ENCODE data around the gene MRPL20.
"Not testable (repeated sequence)": the region's sequence is repeated elsewhere in the genome, so short reads cannot be mapped to it uniquely, and the experiment has no call there.

The MRPL20 gene

DNA sequence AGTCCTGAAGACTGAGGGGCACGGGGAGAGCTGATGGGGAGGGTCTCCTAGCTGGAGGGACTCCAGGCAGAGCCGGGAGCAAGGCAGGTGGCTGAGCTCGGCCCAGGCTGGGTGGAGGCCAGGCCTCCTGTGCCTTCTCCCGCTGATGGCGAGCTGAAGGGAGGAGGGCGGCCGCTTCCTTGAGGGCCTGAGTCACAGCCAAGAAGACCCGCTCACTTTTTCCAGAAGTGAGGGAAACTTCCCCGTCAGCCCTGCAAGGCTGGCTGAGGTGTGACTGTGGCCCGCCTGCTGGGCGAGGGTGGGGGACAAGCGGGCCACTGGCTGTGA lies 26.7 kb upstream of the MRPL20 start:
- peak; percentile 78 for DNase-seq (ENCODE audit: insufficient read length, low spot score)
- TF ChIP-seq POLR2A (IDR thresholded peaks at IDR 0.05; ENCODE audit: low read depth, low read length) = no peak
- FAIRE-seq = no peak

DNA sequence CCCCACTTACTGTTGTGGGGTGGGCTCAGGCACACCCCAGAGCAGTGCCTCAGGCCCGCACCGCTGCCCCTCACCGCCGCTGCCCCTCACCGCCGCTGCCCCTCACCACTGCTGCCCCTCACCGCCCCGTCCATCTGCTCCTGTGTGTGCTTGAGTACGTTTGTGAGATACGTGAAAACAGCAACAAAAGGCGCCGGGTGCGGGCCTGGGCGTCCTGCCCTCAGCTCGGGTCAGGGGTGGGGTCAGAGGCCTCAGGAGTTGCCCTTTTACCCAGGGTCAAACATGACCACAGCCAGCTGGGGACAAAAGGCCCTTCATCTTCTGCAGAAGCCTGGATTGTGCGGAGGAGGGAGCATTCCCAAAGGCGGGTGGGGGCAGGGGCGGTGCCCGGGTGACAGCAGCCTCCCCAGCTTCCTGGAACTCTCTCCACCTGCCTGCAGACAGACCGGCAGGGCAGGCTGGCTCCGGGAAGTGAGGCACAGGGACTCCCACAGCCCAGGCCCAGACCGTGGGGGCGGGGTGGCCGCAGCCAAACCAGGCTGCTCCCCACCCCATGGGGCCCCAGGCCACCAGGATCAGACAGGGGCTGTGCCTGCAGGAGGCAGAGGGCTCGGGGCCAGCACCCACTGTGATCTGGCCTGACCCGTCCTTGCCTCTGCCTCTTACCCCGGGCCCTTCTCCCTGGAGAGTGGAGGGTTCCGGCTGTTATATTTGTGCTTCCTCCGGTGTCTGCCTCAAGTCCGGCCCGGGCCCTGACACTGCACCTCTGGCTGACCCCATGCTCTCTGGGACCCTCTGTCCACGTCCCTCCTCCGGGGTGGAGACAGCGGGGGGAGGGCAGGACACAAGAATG lies 26.1 kb upstream of the MRPL20 start:
- DNase-seq (ENCODE audit: insufficient read length, low spot score) (peak; percentile 81), FAIRE-seq (no peak)
- TF ChIP-seq POLR2A (IDR thresholded peaks at IDR 0.05; ENCODE audit: low read depth, low read length) = no peak

DNA sequence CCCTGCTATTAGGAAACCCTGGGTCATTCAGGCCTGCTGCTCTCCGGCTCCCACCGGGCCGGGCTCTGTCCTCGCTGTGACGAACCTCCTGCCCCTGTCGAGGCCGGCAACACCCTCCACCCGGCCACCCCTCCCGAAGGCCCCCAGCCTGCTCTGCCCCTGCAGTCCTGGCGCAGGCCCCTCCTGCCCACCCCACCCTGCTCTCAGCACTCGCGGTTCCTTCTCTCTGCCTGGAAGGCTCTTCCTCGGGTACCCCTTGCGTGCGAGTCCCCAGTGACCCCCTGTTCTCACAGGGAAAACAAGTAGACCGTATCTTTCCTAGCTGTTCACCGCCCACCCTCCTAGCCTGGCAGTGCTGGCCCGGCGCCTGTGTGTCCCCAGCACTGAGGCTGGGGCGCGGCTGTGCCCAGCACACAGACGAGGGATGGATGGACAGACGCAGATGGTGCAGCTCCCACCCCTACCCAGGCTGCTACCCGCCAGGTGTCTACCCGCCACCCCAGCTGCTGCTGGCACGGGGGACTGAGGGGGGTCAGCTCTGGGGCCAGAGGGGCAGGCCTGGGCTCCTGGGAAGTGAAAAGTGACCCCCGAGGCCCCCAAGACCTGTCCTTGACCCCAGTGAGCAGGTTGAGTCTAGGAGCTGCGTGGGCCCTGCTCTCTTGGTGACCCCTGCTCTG lies 25.3 kb upstream of the MRPL20 start:
- no peak for TF ChIP-seq POLR2A (IDR thresholded peaks at IDR 0.05; ENCODE audit: low read depth, low read length)
- no peak for DNase-seq (ENCODE audit: insufficient read length, low spot score)
- FAIRE-seq = no peak

DNA sequence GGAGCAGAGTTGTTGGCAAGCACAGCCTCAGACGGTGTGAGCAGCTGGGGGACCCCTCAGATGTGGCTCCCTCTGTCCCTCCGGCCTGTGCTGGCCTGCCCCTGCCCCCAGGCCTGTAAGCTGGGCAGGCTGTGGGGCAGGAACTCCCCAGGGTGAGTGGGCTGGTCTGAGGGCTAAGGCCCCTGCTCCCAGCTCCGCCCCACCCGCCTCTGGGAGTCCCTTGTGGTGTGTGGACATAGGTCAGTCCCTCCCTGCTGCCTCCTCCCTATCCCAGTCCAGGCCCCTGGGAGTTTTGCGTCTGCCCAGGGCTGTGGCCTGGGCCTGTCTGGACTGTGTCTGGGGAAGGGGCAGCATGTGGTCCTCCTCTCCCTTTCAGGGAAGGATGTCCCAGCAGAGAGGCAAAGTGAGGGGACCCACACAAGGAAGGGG lies 24.8 kb upstream of the MRPL20 start:
- DNase-seq (ENCODE audit: insufficient read length, low spot score) (no peak), FAIRE-seq (peak; percentile 75)
- TF ChIP-seq POLR2A (IDR thresholded peaks at IDR 0.05; ENCODE audit: low read depth, low read length) = no peak

DNA sequence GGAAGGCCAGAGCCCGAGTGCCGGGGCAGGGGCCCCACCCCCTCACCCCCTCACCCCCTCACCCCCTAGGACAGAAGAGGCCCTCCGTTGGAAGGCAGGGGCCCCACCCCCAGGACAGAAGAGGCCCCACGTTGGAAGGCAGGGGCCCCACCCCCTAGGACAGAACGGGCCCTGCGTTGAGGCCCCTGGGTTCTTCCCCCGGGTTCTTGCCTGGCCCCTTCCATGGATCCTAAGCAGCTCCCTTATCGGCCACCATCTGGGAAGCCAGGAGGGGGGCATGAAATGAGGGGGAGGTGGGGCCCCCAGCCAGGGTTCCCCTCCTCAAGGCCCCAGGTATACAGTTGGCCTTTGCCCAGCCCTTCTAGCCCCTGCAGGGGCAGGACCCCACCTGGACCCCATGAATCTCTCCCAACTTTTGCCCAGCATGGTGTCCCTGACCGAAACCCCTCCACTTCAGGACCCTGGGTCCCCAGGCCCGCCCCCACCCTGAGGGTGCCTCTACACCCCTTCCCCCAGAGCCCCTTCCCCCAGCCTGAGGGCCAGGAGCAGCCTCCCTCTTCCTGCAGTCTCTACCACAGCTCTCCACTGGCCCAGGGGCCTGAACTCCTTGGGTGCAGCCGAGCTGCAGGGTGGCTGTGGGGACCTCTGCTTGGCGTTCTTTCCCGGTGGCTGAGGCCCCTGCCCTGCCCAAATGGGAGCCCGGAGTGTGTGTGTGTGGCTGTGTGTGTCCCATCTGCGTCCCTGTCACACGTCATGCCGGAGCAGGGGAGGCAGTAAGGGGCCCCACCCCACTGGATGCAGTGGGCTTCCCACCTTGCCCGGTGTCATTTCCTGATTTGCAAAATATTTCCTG lies 24.1 kb upstream of the MRPL20 start:
- FAIRE-seq (no peak), DNase-seq (ENCODE audit: insufficient read length, low spot score) (no peak)

DNA sequence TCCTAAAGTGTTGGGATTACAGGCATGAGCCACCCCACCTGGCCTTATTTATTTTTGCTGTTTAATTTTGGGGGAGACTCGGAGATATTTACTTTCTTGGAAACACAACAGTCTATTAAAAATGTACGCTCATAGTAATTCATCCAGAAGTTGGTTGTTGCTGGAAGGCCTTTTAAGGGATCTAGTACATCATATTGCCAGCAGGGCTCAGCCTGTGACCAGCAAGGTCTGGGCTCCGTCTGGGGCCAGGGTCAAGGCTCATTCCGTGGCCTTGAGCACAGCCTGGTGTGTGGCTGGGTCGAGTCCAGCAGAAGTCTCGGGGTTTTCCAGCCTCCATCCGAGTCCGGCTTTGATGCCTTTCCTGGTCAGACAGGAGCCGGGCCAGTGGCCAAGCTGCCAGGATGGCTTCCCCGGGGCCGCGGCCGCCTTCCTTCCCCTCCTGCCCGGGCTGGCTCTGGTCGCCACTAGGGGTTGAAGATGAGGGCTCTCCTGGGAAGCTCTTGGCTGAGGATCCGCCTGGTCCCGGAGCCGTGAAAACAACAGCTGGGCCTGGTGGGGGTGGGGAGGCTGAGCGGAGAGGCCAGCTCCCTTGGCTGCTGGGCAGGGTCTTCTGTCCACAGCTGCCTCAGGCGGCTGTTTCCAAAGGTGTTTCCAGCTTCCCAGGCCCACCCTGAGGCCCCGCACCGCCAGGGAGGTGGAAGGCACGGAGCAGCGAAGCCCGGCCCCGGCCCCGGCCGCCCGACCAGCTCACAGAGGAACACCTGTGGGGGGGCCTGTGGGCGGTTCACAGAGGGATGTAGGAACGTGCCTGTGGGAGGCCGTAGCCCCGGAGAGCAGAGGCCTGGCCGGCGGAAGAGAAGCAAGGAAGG lies 23.3 kb upstream of the MRPL20 start:
- DNase-seq (ENCODE audit: insufficient read length, low spot score) (peak; percentile 70), FAIRE-seq (peak; percentile 41)
- no peak for TF ChIP-seq POLR2A (IDR thresholded peaks at IDR 0.05; ENCODE audit: low read depth, low read length)

More for the DNA sequence above, 24.1 kb upstream of the MRPL20 start:
- no peak for TF ChIP-seq POLR2A (IDR thresholded peaks at IDR 0.05; ENCODE audit: low read depth, low read length)

DNA sequence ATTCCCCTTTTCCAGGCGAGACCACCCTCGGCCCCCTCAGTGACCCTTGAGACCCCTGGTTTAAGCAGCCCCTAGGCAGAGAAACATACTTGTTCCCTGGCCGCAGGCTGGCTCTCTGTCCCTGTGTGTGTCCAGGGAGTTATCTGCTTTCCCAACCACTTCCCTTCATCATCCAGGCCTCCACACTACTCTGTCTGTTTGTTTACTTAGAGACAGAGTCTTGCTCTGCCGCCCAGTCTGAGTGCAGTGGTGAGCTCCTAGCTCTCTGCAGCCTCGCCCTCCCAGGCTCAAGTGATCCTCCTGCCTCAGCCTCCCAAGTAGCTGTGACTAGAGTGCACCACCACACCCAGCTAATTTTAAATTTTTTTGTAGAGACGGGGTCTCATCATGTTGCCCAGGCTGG lies 22.6 kb upstream of the MRPL20 start:
- TF ChIP-seq POLR2A (IDR thresholded peaks at IDR 0.05; ENCODE audit: low read depth, low read length) = no peak
- FAIRE-seq = no peak

DNA sequence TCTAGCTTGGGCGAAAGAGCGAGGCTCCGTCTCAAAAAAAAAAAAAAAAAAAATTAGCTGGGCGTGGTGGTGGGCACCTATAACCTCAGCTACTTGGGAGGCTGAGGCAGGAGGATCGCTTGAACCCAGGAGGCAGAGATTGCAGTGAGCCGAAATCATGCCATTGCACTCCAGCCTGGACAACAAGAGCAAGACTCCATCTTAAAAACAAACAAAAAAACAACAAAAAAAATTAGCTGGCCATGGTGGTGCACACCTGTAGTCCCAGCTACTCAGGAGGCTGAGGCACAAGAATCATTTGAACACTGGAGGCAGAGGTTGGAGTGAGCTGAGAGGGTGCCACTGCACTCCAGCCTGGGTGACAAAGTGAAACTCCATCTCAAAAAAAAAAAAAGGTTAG lies 21.9 kb upstream of the MRPL20 start:
- not testable (repeated sequence) for FAIRE-seq; DNase-seq (ENCODE audit: insufficient read length, low spot score)

More for the DNA sequence above, 22.6 kb upstream of the MRPL20 start:
- no peak for DNase-seq (ENCODE audit: insufficient read length, low spot score)

DNA sequence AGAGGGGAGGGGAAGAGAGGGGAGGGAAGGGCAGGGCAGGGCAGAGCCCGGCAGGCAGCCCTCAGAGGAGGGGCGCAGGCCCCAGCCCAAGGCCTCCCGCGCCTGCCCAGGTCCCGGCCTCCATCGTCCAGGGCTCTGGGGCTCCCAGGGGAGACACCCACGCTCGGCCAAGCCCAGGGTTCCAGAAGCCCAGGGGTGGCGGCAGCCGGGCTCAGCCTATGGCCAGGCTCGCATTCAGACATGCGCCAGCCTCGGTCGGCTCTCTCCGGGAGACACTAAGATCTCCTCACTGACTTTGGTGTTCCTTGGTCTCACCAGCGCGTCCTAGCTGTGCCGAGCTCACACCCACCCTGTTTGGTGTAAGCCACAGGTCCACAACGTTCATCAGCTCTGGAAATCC lies 21.1 kb upstream of the MRPL20 start:
- no peak for TF ChIP-seq POLR2A (IDR thresholded peaks at IDR 0.05; ENCODE audit: low read depth, low read length)
- no peak for FAIRE-seq
- no peak for DNase-seq (ENCODE audit: insufficient read length, low spot score)

DNA sequence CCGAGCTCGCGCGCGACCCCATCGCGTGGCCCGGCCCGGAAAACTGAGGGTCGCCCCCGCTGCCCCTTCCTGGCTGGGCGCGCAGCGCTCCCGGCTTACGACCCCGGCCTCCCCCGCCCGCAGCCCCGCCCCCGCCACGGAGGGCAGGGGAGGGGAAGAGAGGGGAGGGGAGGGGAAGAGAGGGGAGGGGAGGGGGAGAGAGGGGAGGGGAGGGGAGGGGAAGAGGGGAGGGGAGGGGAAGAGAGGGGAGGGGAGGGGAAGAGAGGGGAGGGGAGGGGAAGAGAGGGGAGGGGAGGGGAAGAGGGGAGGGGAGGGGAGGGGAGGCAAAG lies 20.7 kb upstream of the MRPL20 start:
- no peak for TF ChIP-seq POLR2A (IDR thresholded peaks at IDR 0.05; ENCODE audit: low read depth, low read length)
- DNase-seq (ENCODE audit: insufficient read length, low spot score) = no peak
- FAIRE-seq = no peak

DNA sequence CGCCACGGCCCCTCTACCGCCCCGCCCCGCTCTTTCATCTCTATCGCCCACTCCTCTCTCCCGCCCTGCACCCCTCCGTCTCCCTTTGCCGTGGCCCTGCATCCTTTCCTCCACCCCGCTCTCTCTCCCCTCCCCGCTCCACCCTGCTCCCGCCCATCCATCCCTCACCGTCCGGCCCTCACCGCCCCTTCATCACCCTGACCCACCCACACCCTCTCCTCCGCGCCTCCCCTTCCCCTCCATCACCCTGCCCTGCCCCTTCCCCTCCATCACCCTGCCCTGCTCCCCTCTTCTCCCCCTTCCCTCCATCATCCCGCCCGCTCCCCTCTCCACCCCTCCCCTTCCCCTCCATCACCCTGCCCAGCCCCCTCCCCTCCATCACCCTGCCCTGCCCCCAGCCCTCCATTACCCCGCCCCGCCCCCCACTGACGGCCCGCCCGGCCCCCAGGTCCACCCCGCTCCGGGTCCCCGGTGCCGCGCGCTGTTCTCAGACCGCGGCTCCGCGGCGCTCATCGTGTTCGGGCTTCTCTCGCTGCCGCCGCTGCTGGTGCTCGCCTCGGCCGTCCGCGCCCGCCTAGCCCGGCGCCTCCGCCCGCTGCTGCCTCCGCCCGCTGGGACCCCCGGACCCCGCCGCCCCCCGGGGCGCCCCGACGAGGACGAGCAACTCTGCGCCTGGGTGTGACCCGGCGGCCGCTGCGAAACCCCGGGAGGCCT lies 20.2 kb upstream of the MRPL20 start:
- DNase-seq (ENCODE audit: insufficient read length, low spot score) (no peak), FAIRE-seq (no peak)
- no peak for TF ChIP-seq POLR2A (IDR thresholded peaks at IDR 0.05; ENCODE audit: low read depth, low read length)

DNA sequence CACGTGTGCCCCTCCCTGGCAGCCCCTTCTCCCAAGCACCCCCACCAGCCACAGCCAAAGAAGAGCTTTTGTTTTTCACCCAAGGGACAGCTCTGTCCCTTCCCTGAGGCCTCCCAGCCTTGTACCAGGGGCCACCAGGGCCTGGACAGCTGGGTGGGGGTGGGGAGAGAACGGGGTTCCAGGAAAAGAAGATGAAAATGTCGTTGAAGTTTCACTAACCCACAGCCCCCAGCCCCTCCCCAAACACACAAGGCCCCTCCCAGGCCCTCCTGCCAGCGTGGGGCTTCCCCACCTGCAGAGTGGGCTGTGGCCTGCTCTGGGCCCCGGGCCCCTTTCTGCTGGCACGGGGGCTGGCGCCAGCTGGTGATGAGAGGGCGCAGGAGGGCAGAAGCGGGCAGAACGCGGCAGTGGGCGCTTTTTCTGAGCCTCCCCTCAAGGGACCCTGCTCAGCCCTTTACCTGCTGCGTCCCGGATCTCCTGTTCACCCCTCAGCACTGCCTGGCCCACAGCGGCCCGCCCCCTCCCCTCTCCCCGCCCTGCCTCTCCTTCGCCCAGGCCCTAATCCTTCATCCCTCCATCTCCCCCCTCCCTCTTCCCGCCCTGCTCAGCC lies 19.5 kb upstream of the MRPL20 start:
- DNase-seq (ENCODE audit: insufficient read length, low spot score) = no peak
- TF ChIP-seq POLR2A (IDR thresholded peaks at IDR 0.05; ENCODE audit: low read depth, low read length) = no peak
- no peak for FAIRE-seq
